Astrocyte (in vitro differentiated cells and primary cell): ENCODE measurements around the gene IL17RD.

Source experiments
- CTCF ChIP-seq: IDR thresholded peaks from 2 replicates; pipeline ENCODE4 v1.5.1; 2011; ENCODE audit warnings: low read depth, mild to moderate bottlenecking, inconsistent platforms, low read length, moderate library complexity; ENCODE audit not compliant: insufficient read depth
- EZH2 ChIP-seq: IDR thresholded peaks from 2 replicates; pipeline ENCODE4 v1.6.1; 2012; ENCODE audit warnings: mild to moderate bottlenecking, low read length, inconsistent platforms; ENCODE audit not compliant: insufficient read depth

GRCh38 chr3:57206423-57206822 is 41.3 kb upstream of the IL17RD start:
- no peak for TF ChIP-seq CTCF
- TF ChIP-seq EZH2 = no peak
